Endothelial cell of umbilical vein (primary cell): ENCODE measurements around the gene CCNL2.
"Not testable (repeated sequence)": the region's sequence is repeated elsewhere in the genome, so short reads cannot be mapped to it uniquely, and the experiment has no call there.

Experiments used
- CTCF ChIP-seq, 2 donors: IDR thresholded peaks; 1 replicate in 1 of 2; 2 replicates in 1 of 2; pipeline ENCODE4 v1.5.1; 2011; ENCODE audit warnings: low read length in 2 of 2, mild to moderate bottlenecking in 2 of 2, moderate library complexity in 2 of 2, control low read depth in 1 of 2, inconsistent platforms in 1 of 2, low read depth in 1 of 2; ENCODE audit not compliant: insufficient read depth in 1 of 2; ENCODE audit errors: extremely low read depth in 1 of 2
- EZH2 ChIP-seq: IDR thresholded peaks from 2 replicates; pipeline ENCODE4 v1.6.1; 2012; ENCODE audit warnings: borderline replicate concordance, low read depth, mild to moderate bottlenecking, moderate library complexity, low read length, inconsistent platforms; ENCODE audit not compliant: severe bottlenecking
- FOS ChIP-seq: IDR thresholded peaks from 2 replicates; pipeline ENCODE4 v1.6.1; 2011; ENCODE audit warnings: mild to moderate bottlenecking, low read length, moderate library complexity, borderline replicate concordance; ENCODE audit not compliant: insufficient read depth
- JUN ChIP-seq: IDR thresholded peaks from 2 replicates; pipeline ENCODE4 v1.6.1; 2011; ENCODE audit warnings: borderline replicate concordance, low read depth; ENCODE audit not compliant: insufficient read length, insufficient read depth
- MAX ChIP-seq: IDR thresholded peaks from 2 replicates; pipeline ENCODE4 v1.6.1; 2011; ENCODE audit not compliant: insufficient read depth, insufficient read length
- MYC ChIP-seq: IDR thresholded peaks from one replicate; pipeline ENCODE4 v1.6.1; 2011; ENCODE audit warnings: mild to moderate bottlenecking, low read depth, low read length
- POLR2A ChIP-seq: IDR thresholded peaks from 2 replicates; pipeline ENCODE4 v1.6.1; 2012; ENCODE audit warnings: low read depth, mild to moderate bottlenecking, control low read depth, low read length
- POLR2AphosphoS5 ChIP-seq: IDR thresholded peaks from 2 replicates; pipeline ENCODE4 v1.6.1; 2012; ENCODE audit warnings: low read depth, mild to moderate bottlenecking, control low read depth, low read length, moderate library complexity; ENCODE audit not compliant: insufficient read depth

GRCh38 chr1:1412311-1412902 is 13.3 kb upstream of the CCNL2 start:
- not testable (repeated sequence) for TF ChIP-seq POLR2AphosphoS5; POLR2A; MAX; CTCF (IDR thresholded peaks at IDR 0.05; ENCODE audit: extremely low read depth in 1 of 2, insufficient read depth in 1 of 2, low read depth in 1 of 2, low read length in 2 of 2); FOS; MYC; EZH2; JUN
